ENCODE results near the gene FBXO9.

DNA sequence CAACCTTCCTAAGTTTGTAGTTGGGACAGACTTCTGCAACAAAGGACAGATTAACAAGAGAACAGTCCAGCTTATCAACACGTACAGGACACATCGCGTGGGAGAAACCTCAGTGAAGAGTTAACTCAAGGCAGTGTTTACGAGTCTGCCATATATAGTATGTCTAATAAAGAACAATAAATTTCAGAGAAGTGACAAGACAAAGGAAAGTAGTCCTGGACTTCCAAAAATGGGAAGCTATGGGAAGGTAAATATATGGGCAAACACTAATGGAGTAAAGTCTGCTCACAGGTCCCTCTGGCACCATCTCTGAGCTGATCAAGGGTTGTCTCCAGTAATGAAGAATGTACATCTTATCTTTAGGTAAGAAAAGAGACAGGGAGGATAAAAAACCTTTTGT lies 48.5 kb downstream of the FBXO9 start:
- TF ChIP-seq EZH2phosphoT487 (IDR thresholded peaks at IDR 0.05; ENCODE audit: borderline replicate concordance, low read length), result no peak
- no peak for TF ChIP-seq CTCF (IDR thresholded peaks at IDR 0.05; ENCODE audit: low read depth, low read length, poor library complexity, severe bottlenecking)
